Gastrocnemius medialis (tissue), 4 donors: ENCODE results near the gene MICOS13. TPM values are rescaled to one million over a fixed set of nuclear protein-coding genes. Genes with fewer than 3 reads are reported as not detected.

Experiments used
- ATAC-seq, 2 donors: fragments of 150-250 bp; one replicate each; pipeline ENCODE4 v1.9.1; 2016
- DNase-seq, 2 donors: peaks; one replicate each; pipeline ENCODE4 v3.0.0-alpha.2; 2019
- H3K27ac ChIP-seq, 4 donors: fragments of 200-600 bp; sonication (generic); 1 replicate in 1 of 4; 2 replicates in 3 of 4; pipeline ENCODE4 v1.5.1; 2016 to 2018; ENCODE audit warnings: mild to moderate bottlenecking in 2 of 4, moderate library complexity in 1 of 4
- H3K27me3 ChIP-seq, 3 donors: fragments of 200-600 bp; sonication (generic) in 2 of 3; 1 replicate in 1 of 3; 2 replicates in 2 of 3; pipeline versions ENCODE4 v1.5.1 to v1.6.0; 2016 to 2019; ENCODE audit warnings: mild to moderate bottlenecking in 1 of 3, moderate library complexity in 1 of 3
- H3K36me3 ChIP-seq, 2 donors: fragments of 200-600 bp; sonication (generic) in 1 of 2; one replicate each; pipeline ENCODE4 v1.5.1; 2017 to 2018
- H3K4me1 ChIP-seq, 2 donors: fragments of 200-600 bp; sonication (generic) in 1 of 2; one replicate each; pipeline ENCODE4 v1.5.1; 2016 to 2017; ENCODE audit warnings: mild to moderate bottlenecking in 2 of 2
- H3K4me3 ChIP-seq, 4 donors: fragments of 200-600 bp; sonication (generic) in 3 of 4; 1 replicate in 1 of 4; 2 replicates in 3 of 4; pipeline ENCODE4 v1.5.1; 2016 to 2019; ENCODE audit warnings: mild to moderate bottlenecking in 2 of 4
- H3K9me3 ChIP-seq, 3 donors: fragments of 200-600 bp; sonication (generic) in 2 of 3; 1 replicate in 1 of 3; 2 replicates in 2 of 3; pipeline ENCODE4 v1.5.1; 2016 to 2019
- CTCF ChIP-seq, 5 experiments: fragments of 450-650 bp in 3 of 5; fragments of 200-600 bp in 2 of 5; sonication (generic) in 2 of 5; IDR thresholded peaks in 4 of 5; conservative IDR thresholded peaks in 1 of 5; 1 replicate in 4 of 5; 2 replicates in 1 of 5; pipeline ENCODE4 v1.5.1; 2016 to 2019; ENCODE audit warnings: antibody characterized with exemption in 5 of 5, mild to moderate bottlenecking in 3 of 5, moderate library complexity in 3 of 5
- POLR2A ChIP-seq, 2 donors: fragments of 450-650 bp; IDR thresholded peaks; one replicate each; pipeline ENCODE4 v1.6.1; 2017; ENCODE audit warnings: antibody characterized with exemption in 2 of 2, mild to moderate bottlenecking in 2 of 2, moderate library complexity in 2 of 2
- in situ Hi-C, 4 donors: fragments of 200-750 bp; cut with MboI; loops; one replicate each; pipeline versions ENCODE4 v1.15.0 to v1.8.0; 2017; ENCODE audit warnings: low sequenced_read_pairs in 4 of 4
- intact Hi-C: fragments of 100-400 bp; cut with DNase I; formaldehyde crosslinking; loops from one replicate; pipeline ENCODE4 v1.15.1; 2023; ENCODE audit warnings: low total_unique reads
- total RNA-seq, 4 donors: library from RNA; depleted of rRNA; stranded (reverse); fragments of >200 nt; gene quantifications; one replicate each; pipeline versions ENCODE4 v1.1.0 to v1.2.3, GENCODE V29; 2016

MICOS13 gene
- total RNA-seq, 4 donors from 2014 or later: 45.7 to 122 (median 74.8) TPM

DNA sequence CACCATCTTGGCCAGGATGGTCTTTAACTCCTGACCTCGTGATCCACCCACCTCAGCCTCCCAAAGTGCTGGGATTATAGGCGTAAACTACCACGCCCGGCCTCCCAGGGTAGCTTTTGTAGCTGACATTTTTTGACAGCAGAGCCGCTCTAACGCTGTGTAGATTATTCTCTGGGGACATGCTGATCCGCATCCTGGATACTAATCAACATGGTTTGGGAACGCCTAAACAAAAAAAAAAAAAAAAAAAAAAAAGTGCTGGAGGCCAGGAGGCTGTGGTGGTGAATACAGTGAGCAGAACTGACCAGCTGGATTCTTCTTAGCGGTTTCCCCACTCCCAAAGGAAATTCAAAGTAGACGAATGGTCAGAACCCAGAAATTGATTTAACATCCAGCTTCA is 34.5 kb upstream of the MICOS13 start:
- intact Hi-C loops: no loop called here
- H3K36me3 ChIP-seq: peaks cover 0 to 41% of the 10 kb centered on the region in 2 donors

GRCh38 chr19:5713228-5713627 is 32.9 kb upstream of the MICOS13 start:
- no peak overlapping the region for H3K27ac ChIP-seq
- no peak for DNase-seq
- peaks cover 0 to 49% of the 10 kb centered on the region in 2 donors for H3K36me3 ChIP-seq
- in situ Hi-C loops: no loop called here
- H3K4me3 ChIP-seq: no peak overlapping the region
- no peak for ATAC-seq
- intact Hi-C loops: no loop called here
- no peaks in the 10 kb centered on the region for H3K27me3 ChIP-seq
- no peaks in the 10 kb centered on the region for H3K9me3 ChIP-seq
- peaks cover 9 to 13% of the 10 kb centered on the region in 2 donors for H3K4me1 ChIP-seq
- TF ChIP-seq POLR2A (IDR thresholded peaks at IDR 0.05): no peak
- TF ChIP-seq CTCF (IDR thresholded peaks at IDR 0.05 in 4 of 5, conservative IDR thresholded peaks at IDR 0.05 in 1 of 5): no peak

More for the DNA sequence above, 34.5 kb upstream of the MICOS13 start:
- DNase-seq (no peak), ATAC-seq (no peak)
- Histone ChIP-seq H3K27ac (no peak overlapping the region), H3K9me3 (no peaks in the 10 kb centered on the region), H3K4me3 (no peak overlapping the region), H3K27me3 (no peaks in the 10 kb centered on the region), H3K4me1 (peaks cover 18 to 25% of the 10 kb centered on the region in 2 donors)
- TF ChIP-seq CTCF (IDR thresholded peaks at IDR 0.05 in 4 of 5, conservative IDR thresholded peaks at IDR 0.05 in 1 of 5) (no peak), POLR2A (IDR thresholded peaks at IDR 0.05) (no peak)
- in situ Hi-C loops: no loop called here

- intact Hi-C loops: no loop called here
- DNase-seq: no peak
- H3K27ac ChIP-seq: no peak overlapping the region
- peaks cover 0 to 63% of the 10 kb centered on the region in 2 donors for H3K36me3 ChIP-seq
- H3K27me3 ChIP-seq: no peaks in the 10 kb centered on the region
- TF ChIP-seq POLR2A (IDR thresholded peaks at IDR 0.05): no peak
- TF ChIP-seq CTCF (IDR thresholded peaks at IDR 0.05 in 4 of 5, conservative IDR thresholded peaks at IDR 0.05 in 1 of 5): no peak
- ATAC-seq: no peak
- in situ Hi-C loops: no loop called here
- H3K4me1 ChIP-seq: no peaks in the 10 kb centered on the region
- no peak overlapping the region for H3K4me3 ChIP-seq
- H3K9me3 ChIP-seq: no peaks in the 10 kb centered on the region
These were observed 31.4 kb upstream of the MICOS13 start for GRCh38 chr19:5711713-5712161.

DNA sequence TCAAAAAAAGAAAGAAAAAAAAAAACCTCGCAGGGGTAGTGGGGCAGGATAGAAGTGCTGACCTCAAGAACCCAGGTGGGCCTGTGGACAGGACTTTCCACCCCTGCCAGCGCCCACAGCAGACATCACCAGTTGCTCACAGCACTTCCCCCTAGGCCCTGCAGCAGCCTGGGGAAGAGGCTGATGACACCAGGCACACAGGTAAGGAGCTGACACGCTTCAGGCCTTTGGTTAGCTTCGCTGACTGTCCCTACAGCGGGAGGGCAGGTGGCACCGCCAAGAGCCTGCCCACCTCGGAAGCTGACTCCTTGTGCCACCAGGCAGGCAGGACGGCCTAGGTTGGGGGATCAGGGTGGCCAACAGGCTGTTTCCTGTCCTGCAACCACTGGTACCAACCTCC is 30.7 kb upstream of the MICOS13 start:
- intact Hi-C loops (no loop called here), in situ Hi-C loops (no loop called here)
- no peaks in the 10 kb centered on the region for H3K27me3 ChIP-seq
- no peak for ATAC-seq
- DNase-seq: no peak
- H3K27ac ChIP-seq: no peak overlapping the region
- no peaks in the 10 kb centered on the region for H3K4me1 ChIP-seq
- no peaks in the 10 kb centered on the region for H3K9me3 ChIP-seq
- no peak for TF ChIP-seq CTCF (IDR thresholded peaks at IDR 0.05 in 4 of 5, conservative IDR thresholded peaks at IDR 0.05 in 1 of 5)
- no peak for TF ChIP-seq POLR2A (IDR thresholded peaks at IDR 0.05)
- H3K4me3 ChIP-seq: no peak overlapping the region
- peaks cover 0 to 70% of the 10 kb centered on the region in 2 donors for H3K36me3 ChIP-seq
